Neuronal stem cell (in vitro differentiated cells): ENCODE measurements around the gene DNAJB7.

Source experiments
- DNase-seq: peaks from one replicate; pipeline ENCODE4 v3.0.0-alpha.2; 2013; ENCODE audit warnings: low spot score
- H2AFZ ChIP-seq: one replicate; pipeline ENCODE4 v1.6.1; 2013; ENCODE audit warnings: mild to moderate bottlenecking, low read length, inconsistent platforms
- H2AK5ac ChIP-seq: 2 replicates; pipeline ENCODE4 v1.6.1; 2013; ENCODE audit warnings: low read depth, mild to moderate bottlenecking, inconsistent platforms, low read length, moderate library complexity, mixed read lengths
- H2BK120ac ChIP-seq: 2 replicates; pipeline ENCODE4 v1.6.1; 2013; ENCODE audit warnings: low read depth, mild to moderate bottlenecking, inconsistent platforms, low read length, moderate library complexity, mixed read lengths
- H2BK12ac ChIP-seq: one replicate; pipeline ENCODE4 v1.6.1; 2013; ENCODE audit warnings: low read length, inconsistent platforms
- H2BK15ac ChIP-seq: 2 replicates; pipeline ENCODE4 v1.6.1; 2013; ENCODE audit warnings: mild to moderate bottlenecking, low read length, inconsistent platforms, mixed read lengths
- H2BK5ac ChIP-seq: one replicate; pipeline ENCODE4 v1.6.1; 2013; ENCODE audit warnings: inconsistent platforms, mild to moderate bottlenecking, low read length, moderate library complexity
- H3K14ac ChIP-seq: one replicate; pipeline ENCODE4 v1.6.1; 2013; ENCODE audit warnings: low read length, inconsistent platforms
- H3K18ac ChIP-seq: 2 replicates; pipeline ENCODE4 v1.6.1; 2013; ENCODE audit warnings: low read length, inconsistent platforms
- H3K23ac ChIP-seq: 2 replicates; pipeline ENCODE4 v1.6.1; 2013; ENCODE audit warnings: low read depth, mild to moderate bottlenecking, mixed read lengths, low read length, inconsistent platforms; ENCODE audit not compliant: poor library complexity
- H3K27ac ChIP-seq: replicated peaks from 3 replicates; pipeline ENCODE4 v1.5.1; 2013; ENCODE audit warnings: low read length, inconsistent platforms
- H3K27me3 ChIP-seq, 3 experiments: 2 replicates each; pipeline ENCODE4 v1.6.1; 2013; ENCODE audit warnings: low read length in 3 of 3, mild to moderate bottlenecking in 2 of 3, inconsistent platforms in 1 of 3, low read depth in 1 of 3, mixed read lengths in 1 of 3, moderate library complexity in 1 of 3; ENCODE audit not compliant: control insufficient read depth in 3 of 3, insufficient read depth in 3 of 3
- H3K36me3 ChIP-seq, 2 donors: replicated peaks in 1 of 2; 2 replicates each; pipeline ENCODE4 v1.6.1; 2013; ENCODE audit warnings: low read length in 2 of 2; ENCODE audit not compliant: control insufficient read depth in 2 of 2, insufficient read depth in 2 of 2
- H3K4ac ChIP-seq: 2 replicates; pipeline ENCODE4 v1.6.1; 2013; ENCODE audit warnings: inconsistent platforms, mild to moderate bottlenecking, low read length, moderate library complexity
- H3K4me1 ChIP-seq, 2 donors: 1 replicate in 1 of 2; 2 replicates in 1 of 2; pipeline ENCODE4 v1.6.1; 2013; ENCODE audit warnings: low read length in 2 of 2, low read depth in 1 of 2; ENCODE audit not compliant: control insufficient read depth in 2 of 2, insufficient read depth in 1 of 2
- H3K4me2 ChIP-seq: one replicate; pipeline ENCODE4 v1.6.1; 2013; ENCODE audit warnings: mild to moderate bottlenecking, low read length, inconsistent platforms; ENCODE audit not compliant: insufficient read depth, poor library complexity, severe bottlenecking
- H3K4me3 ChIP-seq, 2 donors: 2 replicates each; pipeline ENCODE4 v1.5.1; 2013; ENCODE audit warnings: low read length in 2 of 2, mild to moderate bottlenecking in 2 of 2, inconsistent platforms in 1 of 2, moderate library complexity in 1 of 2
- H3K79me1 ChIP-seq: one replicate; pipeline ENCODE4 v1.6.1; 2013; ENCODE audit warnings: low read depth, mild to moderate bottlenecking, inconsistent platforms, low read length, moderate library complexity
- H3K9ac ChIP-seq: one replicate; pipeline ENCODE4 v1.6.1; 2013; ENCODE audit warnings: mild to moderate bottlenecking, low read depth, low read length, inconsistent platforms; ENCODE audit not compliant: poor library complexity
- H3K9me3 ChIP-seq, 2 donors: replicated peaks in 1 of 2; 2 replicates each; pipeline versions ENCODE3 to v1.6.1; 2013; ENCODE audit warnings: low read length in 2 of 2, mild to moderate bottlenecking in 2 of 2, inconsistent platforms in 1 of 2, low read depth in 1 of 2, mixed read lengths in 1 of 2, moderate library complexity in 1 of 2; ENCODE audit not compliant: control insufficient read depth in 2 of 2, insufficient read depth in 1 of 2
- H4K8ac ChIP-seq: one replicate; pipeline ENCODE4 v1.6.1; 2013; ENCODE audit warnings: low read depth, mild to moderate bottlenecking, inconsistent platforms, low read length, moderate library complexity
- H4K91ac ChIP-seq: one replicate; pipeline ENCODE4 v1.6.1; 2013; ENCODE audit warnings: low read length, low read depth, mild to moderate bottlenecking, inconsistent platforms; ENCODE audit not compliant: poor library complexity
- WGBS, 2 donors: extraction: QIAGEN DNeasy Blood & Tissue Kit; methylation state at CpG; one replicate each; pipeline ENCODE4 v1.1.7; 2013; ENCODE audit warnings: missing lambda C conversion rate in 2 of 2, mixed read lengths in 1 of 2; ENCODE audit not compliant: insufficient read length in 2 of 2, insufficient replicate concordance in 1 of 2; ENCODE audit errors: extremely low coverage in 2 of 2; 5-methylcytosine and 5-hydroxymethylcytosine counted together

Gene DNAJB7

DNA sequence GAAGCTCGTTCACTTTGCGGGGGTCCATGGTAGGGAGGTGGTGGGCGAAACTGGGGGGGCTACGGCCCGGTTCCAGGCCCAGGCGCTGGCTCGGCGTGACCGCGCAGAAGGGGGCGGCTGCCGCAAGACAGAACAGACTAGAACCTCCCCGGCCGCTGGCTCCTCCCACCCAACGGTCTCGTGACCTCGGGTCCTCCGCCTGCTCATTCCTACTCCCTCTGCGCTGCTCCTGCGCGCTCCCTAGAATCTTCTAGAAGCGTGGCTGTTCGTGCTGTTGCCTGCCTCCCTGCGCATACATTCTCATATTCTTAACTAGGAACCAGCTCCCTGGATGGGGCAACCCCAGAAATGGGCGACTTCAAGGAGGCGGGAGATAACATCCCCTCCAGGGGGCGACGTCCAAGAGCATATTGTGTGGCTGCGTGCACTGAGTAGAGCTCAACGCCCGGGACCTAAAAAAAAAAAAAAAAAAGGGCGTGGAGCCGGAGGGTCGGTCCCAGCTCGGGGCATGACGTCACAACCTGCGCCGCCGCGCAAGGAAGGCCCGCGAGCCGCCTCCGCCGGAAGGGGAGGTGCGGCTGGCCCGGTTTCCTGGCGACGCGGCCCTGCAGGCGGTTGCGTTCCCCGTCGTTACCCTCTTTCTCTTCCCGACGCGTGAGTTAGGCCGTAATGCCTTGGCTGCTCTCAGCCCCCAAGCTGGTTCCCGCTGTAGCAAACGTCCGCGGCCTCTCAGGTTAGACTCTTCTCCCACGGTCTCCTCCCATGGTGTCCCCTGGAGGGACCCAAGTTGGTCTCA is 5.2 kb downstream of the DNAJB7 start, which contains the start of the genes ST13 and XPNPEP3:
Gene ST13, minus strand, starts transcription at position 127 of the 796 bp plus-strand sequence. Its CDS starts 99 bp downstream, at position 28.
Gene XPNPEP3, plus strand, starts transcription at position 636 of the 796 bp plus-strand sequence. Its CDS starts 34 bp downstream, at position 670.
- peaks cover 4 to 19% of the 10 kb centered on the region in 2 donors for H3K4me1 ChIP-seq

GRCh38 chr22:40855979-40856512 is 5.9 kb downstream of the DNAJB7 start:
- peak; percentile 53 for DNase-seq
- Histone ChIP-seq H3K23ac (peak overlapping the region; percentile 75), H3K4me3 (peak overlapping the region; percentile 79 to 92), H3K79me1 (peaks cover 7% of the 10 kb centered on the region), H3K4ac (peak overlapping the region; percentile 91), H4K91ac (no peak overlapping the region), H2BK5ac (peak overlapping the region; percentile 48), H3K9me3 (no peaks in the 10 kb centered on the region), H3K9ac (peak overlapping the region; percentile 96), H2AK5ac (no peak overlapping the region), H4K8ac (no peak overlapping the region), H3K27me3 (no peaks in the 10 kb centered on the region), H2AFZ (peak overlapping the region; percentile 91), H3K36me3 (peaks cover 0 to 47% of the 10 kb centered on the region in 2 donors), H3K14ac (peak overlapping the region; percentile 31), H3K18ac (peak overlapping the region; percentile 96), H2BK15ac (peak overlapping the region; percentile 32), H2BK120ac (peak overlapping the region; percentile 85), H3K4me2 (peak overlapping the region; percentile 76), H3K27ac (peak overlapping the region; percentile 96), H3K4me1 (peaks cover 4 to 19% of the 10 kb centered on the region in 2 donors), H2BK12ac (peak overlapping the region; percentile 18)
- no CpG with 5 or more reads among the region's 29 CpGs for WGBS, 2 donors

More for the DNA sequence above, 5.2 kb downstream of the DNAJB7 start, which contains the start of the genes ST13 and XPNPEP3:
- peak within 1 kb of the TSS; percentile 96 for H3K27ac ChIP-seq
- H3K9ac ChIP-seq = peak within 1 kb of the TSS; percentile 96
- no peaks in the 10 kb centered on the region for H3K9me3 ChIP-seq
- H3K23ac ChIP-seq = peak within 1 kb of the TSS; percentile 75
- peak within 1 kb of the TSS; percentile 91 for H2BK5ac ChIP-seq
- H3K27me3 ChIP-seq = no peaks in the 10 kb centered on the region
- peak within 1 kb of the TSS; percentile 64 for H2AK5ac ChIP-seq
- peak within 1 kb of the TSS; percentile 76 for H3K4me2 ChIP-seq
- peak within 1 kb of the TSS; percentile 91 for H2BK15ac ChIP-seq
- H3K36me3 ChIP-seq = peaks cover 0 to 49% of the 10 kb centered on the region in 2 donors
- peak within 1 kb of the TSS; percentile 85 for H2BK120ac ChIP-seq
- no peak within 1 kb of the TSS for H4K8ac ChIP-seq
- H3K4ac ChIP-seq = peak within 1 kb of the TSS; percentile 91
- WGBS, 2 donors = no CpG with 5 or more reads among the region's 63 CpGs
- peak within 1 kb of the TSS; percentile 79 to 92 for H3K4me3 ChIP-seq
- H2AFZ ChIP-seq = peak within 1 kb of the TSS; percentile 91
- H3K18ac ChIP-seq = peak within 1 kb of the TSS; percentile 97
- H3K14ac ChIP-seq = peak within 1 kb of the TSS; percentile 76
- peak; percentile 97 for DNase-seq
- H3K79me1 ChIP-seq = peaks cover 7% of the 10 kb centered on the region
- H2BK12ac ChIP-seq = peak within 1 kb of the TSS; percentile 18
- H4K91ac ChIP-seq = no peak within 1 kb of the TSS

- H2BK15ac ChIP-seq = no peak overlapping the region
- no peak for DNase-seq
- H3K36me3 ChIP-seq = peaks cover 0 to 47% of the 10 kb centered on the region in 2 donors
- no peak overlapping the region for H2BK12ac ChIP-seq
- no peak overlapping the region for H3K23ac ChIP-seq
- no peak overlapping the region for H3K4ac ChIP-seq
- no peak overlapping the region for H4K91ac ChIP-seq
- no peak overlapping the region for H2AK5ac ChIP-seq
- H3K79me1 ChIP-seq = peaks cover 7% of the 10 kb centered on the region
- no peak overlapping the region for H3K9ac ChIP-seq
- no peak overlapping the region for H3K27ac ChIP-seq
- no peak overlapping the region for H4K8ac ChIP-seq
- H3K18ac ChIP-seq = no peak overlapping the region
- no peak overlapping the region for H2AFZ ChIP-seq
- H3K14ac ChIP-seq = no peak overlapping the region
- no peaks in the 10 kb centered on the region for H3K9me3 ChIP-seq
- WGBS, 2 donors = no CpG with 5 or more reads among the region's 20 CpGs
- peak overlapping the region; percentile 62 to 79 for H3K4me3 ChIP-seq
- H3K27me3 ChIP-seq = no peaks in the 10 kb centered on the region
- H3K4me1 ChIP-seq = peaks cover 4 to 19% of the 10 kb centered on the region in 2 donors
- H2BK120ac ChIP-seq = no peak overlapping the region
- no peak overlapping the region for H2BK5ac ChIP-seq
- H3K4me2 ChIP-seq = peak overlapping the region; percentile 36
Measured at GRCh38 chr22:40855071-40855978, 6.6 kb downstream of the DNAJB7 start.
